Measurements from ENCODE around the gene RPS29. TPM values are rescaled to one million over a fixed set of nuclear protein-coding genes. Genes with fewer than 3 reads are reported as not detected.

Gene RPS29
- total RNA-seq, 1 experiment from 2014 or later, result 866 TPM

GRCh38 chr14:49615776-49616175, 29.6 kb upstream of the RPS29 start:
- H3K9me3 ChIP-seq (ENCODE audit: control insufficient read depth, insufficient read depth, low read depth, low read length), result no peaks in the 10 kb centered on the region
- H3K4me1 ChIP-seq (ENCODE audit: control insufficient read depth, insufficient read depth, low read length), result peaks cover 15% of the 10 kb centered on the region; the same call in 1 of the 2 replicates
- H3K36me3 ChIP-seq (ENCODE audit: control insufficient read depth, insufficient read depth, low read length), result peaks cover 15% of the 10 kb centered on the region
- ATAC-seq (no peak), DNase-seq (ENCODE audit: low read depth, low spot score) (no peak)
- TF ChIP-seq REST (IDR thresholded peaks at IDR 0.05; ENCODE audit: insufficient read depth in 1 of 2, low read depth in 2 of 2, low read length in 1 of 2), result no peak
- TF ChIP-seq CTCF (IDR thresholded peaks at IDR 0.05), result no peak
- TF ChIP-seq POLR2AphosphoS5 (IDR thresholded peaks at IDR 0.05; ENCODE audit: low read depth, low read length), result no peak
- no peak for TF ChIP-seq SIN3A (IDR thresholded peaks at IDR 0.05; ENCODE audit: borderline replicate concordance, insufficient read depth, low read depth, low read length)
- no peak for TF ChIP-seq TCF7L2 (IDR thresholded peaks at IDR 0.05; ENCODE audit: low read depth, low read length)
- no TSS peak for BruUV-seq (replicated peaks)
- CTCF ChIA-PET, result no interaction called here
- H3K27me3 ChIP-seq (ENCODE audit: control insufficient read depth, insufficient read depth, low read length), result no peaks in the 10 kb centered on the region
- in situ Hi-C loops (cut with HindIII; ENCODE audit: low pct_unique_long_range_greater_than_20kb, low sequenced_read_pairs) (no loop called here), intact Hi-C loops (cut with micrococcal nuclease; ENCODE audit: unreplicated experiment) (no loop called here)
- no peak overlapping the region for H3K4me3 ChIP-seq (ENCODE audit: low read depth in 2 of 2, low read length in 2 of 2)
- no peak overlapping the region for H3K27ac ChIP-seq (ENCODE audit: low read length)
- POLR2A ChIA-PET, result no interaction called here

GRCh38 chr14:49614196-49614595, 28.0 kb upstream of the RPS29 start:
- H3K36me3 ChIP-seq (ENCODE audit: control insufficient read depth, insufficient read depth, low read length), result peaks cover 10% of the 10 kb centered on the region
- ChIA-PET POLR2A (interaction anchor here (0.6 kb wide), 1 partner anchor 19 kb away, joined by 3 read pairs; no protein-coding TSS in a partner anchor), CTCF (no interaction called here)
- no peaks in the 10 kb centered on the region for H3K27me3 ChIP-seq (ENCODE audit: control insufficient read depth, insufficient read depth, low read length)
- H3K4me3 ChIP-seq (ENCODE audit: low read depth in 2 of 2, low read length in 2 of 2), result no peak overlapping the region
- intact Hi-C loops (cut with micrococcal nuclease; ENCODE audit: unreplicated experiment), result no loop called here
- H3K9me3 ChIP-seq (ENCODE audit: control insufficient read depth, insufficient read depth, low read depth, low read length), result no peaks in the 10 kb centered on the region
- in situ Hi-C loops (cut with HindIII; ENCODE audit: low pct_unique_long_range_greater_than_20kb, low sequenced_read_pairs), result no loop called here
- no peak overlapping the region for H3K27ac ChIP-seq (ENCODE audit: low read length)
- no TSS peak for BruUV-seq (replicated peaks)
- no peak for DNase-seq (ENCODE audit: low read depth, low spot score)
- peaks cover 15% of the 10 kb centered on the region; the same call in 1 of the 2 replicates for H3K4me1 ChIP-seq (ENCODE audit: control insufficient read depth, insufficient read depth, low read length)
- no peak for ATAC-seq
- no peak for TF ChIP-seq REST (IDR thresholded peaks at IDR 0.05; ENCODE audit: insufficient read depth in 1 of 2, low read depth in 2 of 2, low read length in 1 of 2)
- TF ChIP-seq POLR2AphosphoS5 (IDR thresholded peaks at IDR 0.05; ENCODE audit: low read depth, low read length), result no peak
- no peak for TF ChIP-seq TCF7L2 (IDR thresholded peaks at IDR 0.05; ENCODE audit: low read depth, low read length)

All from Panc1 (cell line).